Natural killer cell (primary cell): ENCODE measurements around the gene PEX7. TPM values are rescaled to one million over a fixed set of nuclear protein-coding genes. Genes with fewer than 3 reads are reported as not detected.
"Not testable (repeated sequence)": the region's sequence is repeated elsewhere in the genome, so short reads cannot be mapped to it uniquely, and the experiment has no call there.

Experiments
- ATAC-seq, 3 donors: fragments of 150-1000 bp in 2 of 3; fragments of 200-7000 bp in 1 of 3; cut with Tn5 transposase; 1 replicate in 1 of 3; 2 replicates in 2 of 3; pipeline ENCODE4 v1.10.0; 2021; ENCODE audit warnings: mild to moderate bottlenecking in 2 of 3, moderate library complexity in 2 of 3
- DNase-seq, 2 donors: peaks; one replicate each; pipeline versions ENCODE4 v3.0.0 to v3.0.0-alpha.2; 2013 to 2021; ENCODE audit warnings: mixed read lengths in 1 of 2
- H3K27ac ChIP-seq: one replicate; pipeline ENCODE4 v1.5.1; 2013; ENCODE audit warnings: mild to moderate bottlenecking, low read length
- H3K27me3 ChIP-seq: one replicate; pipeline ENCODE4 v1.6.1; 2013; ENCODE audit warnings: low read length; ENCODE audit not compliant: control insufficient read depth, insufficient read depth
- H3K36me3 ChIP-seq: one replicate; pipeline ENCODE4 v1.6.1; 2013; ENCODE audit warnings: low read length; ENCODE audit not compliant: control insufficient read depth, insufficient read depth
- H3K4me1 ChIP-seq: one replicate; pipeline ENCODE4 v1.6.1; 2013; ENCODE audit warnings: low read length; ENCODE audit not compliant: control insufficient read depth, insufficient read depth
- H3K4me3 ChIP-seq: one replicate; pipeline ENCODE4 v1.5.1; 2013; ENCODE audit warnings: low read length
- H3K9me3 ChIP-seq: one replicate; pipeline ENCODE4 v1.6.1; 2013; ENCODE audit warnings: low read length; ENCODE audit not compliant: control insufficient read depth, insufficient read depth
- H3K27ac Mint-ChIP-seq, 2 donors: one replicate each; pipeline ENCODE4 v1.8.0; 2022; ENCODE audit warnings: mild to moderate bottlenecking in 2 of 2, mixed read lengths in 2 of 2, moderate library complexity in 1 of 2
- H3K27me3 Mint-ChIP-seq, 2 donors: one replicate each; pipeline ENCODE4 v1.8.0; 2022; ENCODE audit warnings: low read depth in 2 of 2, mixed read lengths in 2 of 2
- H3K36me3 Mint-ChIP-seq: one replicate; pipeline ENCODE4 v1.8.0; 2022; ENCODE audit warnings: mixed read lengths
- H3K4me1 Mint-ChIP-seq, 2 donors: one replicate each; pipeline ENCODE4 v1.8.0; 2022; ENCODE audit warnings: mixed read lengths in 2 of 2
- H3K4me3 Mint-ChIP-seq: one replicate; pipeline ENCODE4 v1.8.0; 2022; ENCODE audit warnings: mild to moderate bottlenecking, moderate library complexity, mixed read lengths
- H3K9me3 Mint-ChIP-seq, 2 donors: one replicate each; pipeline ENCODE4 v1.8.0; 2022; ENCODE audit warnings: mixed read lengths in 2 of 2
- WGBS: methylation state at CpG from one replicate; pipeline ENCODE4 v1.1.7; 2013; ENCODE audit warnings: missing lambda C conversion rate; ENCODE audit not compliant: insufficient coverage; 5-methylcytosine and 5-hydroxymethylcytosine counted together
- intact Hi-C: fragments of 100-400 bp; cut with micrococcal nuclease; formaldehyde crosslinking; loops from one replicate; pipeline ENCODE4 v1.14.2; 2022
- total RNA-seq, 4 donors: library from RNA; stranded (reverse); fragments of 120-200 nt in 1 of 4; gene quantifications; one replicate each; pipeline versions ENCODE4 v1.2.3 to v1.2.4, GENCODE V29; 2013 to 2022
- TF ChIP-seq, protein P1 (sequence below): fragments of 200-600 bp; IDR thresholded peaks from one replicate; pipeline ENCODE4 v1.8.0; 2022; ENCODE audit warnings: antibody characterized with exemption

The PEX7 gene
- total RNA-seq, 3 donors from 2014 or later (not counting 1 experiment from before 2014, with no cell fraction given): 2.4 to 3.6 (median 2.5) TPM

DNA sequence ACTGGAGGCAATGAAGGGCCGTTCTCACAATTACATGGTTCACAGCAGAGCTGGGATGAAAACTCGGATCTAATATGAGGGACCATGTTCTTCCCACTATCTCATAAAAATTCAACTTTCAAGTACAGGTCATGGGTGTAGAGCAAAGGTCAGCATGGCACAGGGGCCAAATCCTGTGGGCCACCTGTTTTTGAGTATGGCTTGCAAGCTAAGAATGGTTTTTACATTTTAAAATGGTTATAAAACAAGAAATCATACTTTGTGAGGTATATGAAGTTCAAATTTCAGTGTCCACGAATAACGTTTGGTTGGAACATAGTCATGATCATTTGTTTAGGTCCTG is 34.7 kb upstream of the PEX7 start:
- no peak for ATAC-seq

DNA sequence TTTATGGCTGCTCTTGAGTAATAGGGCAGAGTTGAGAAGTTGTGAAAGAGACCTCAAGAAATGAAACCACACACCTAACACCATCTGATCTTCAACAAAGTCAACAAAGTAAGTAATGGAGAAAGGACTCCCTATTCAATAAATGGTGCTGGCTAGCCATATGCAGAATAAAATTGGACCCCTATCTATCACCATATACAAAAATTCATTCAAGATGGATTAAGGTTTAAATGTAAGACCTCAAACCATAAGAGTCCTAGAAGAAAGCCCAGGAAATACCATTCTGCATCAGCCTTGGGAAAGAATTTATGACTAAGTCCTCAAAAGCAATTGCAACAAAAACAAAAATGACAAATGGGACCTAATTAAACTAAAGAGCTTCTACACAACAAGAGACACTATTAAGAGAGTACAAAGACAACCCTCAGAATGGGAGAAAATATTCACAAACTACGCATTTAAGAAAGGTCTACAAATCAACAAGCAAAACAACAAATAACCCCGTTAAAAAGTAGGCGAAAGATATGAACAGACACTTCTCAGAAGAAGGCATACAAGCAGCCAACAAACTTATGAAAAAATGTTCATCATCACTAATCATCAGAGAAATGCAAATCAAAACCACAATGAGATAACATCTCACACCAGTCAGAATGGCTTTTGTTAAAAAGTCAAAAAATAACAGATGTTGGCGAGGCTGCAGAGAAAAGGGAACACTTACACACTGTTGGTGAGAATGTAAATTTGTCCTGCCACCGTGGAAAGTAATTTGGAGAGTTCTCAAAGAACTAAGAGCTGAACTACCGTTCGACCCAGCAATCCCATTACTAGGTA is 34.1 kb upstream of the PEX7 start:
- H3K4me1 Mint-ChIP-seq: peaks cover 76 to 78% of the 10 kb centered on the region in 2 donors
- Histone ChIP-seq H3K27me3 (no peaks in the 10 kb centered on the region), H3K9me3 (no peaks in the 10 kb centered on the region), H3K27ac (peak overlapping the region; percentile 84), H3K36me3 (no peaks in the 10 kb centered on the region), H3K4me1 (peaks cover 56% of the 10 kb centered on the region), H3K4me3 (no peak overlapping the region)
- H3K27me3 Mint-ChIP-seq: no peaks in the 10 kb centered on the region
- intact Hi-C loops: no loop called here
- peaks cover 2 to 8% of the 10 kb centered on the region in 2 donors for H3K9me3 Mint-ChIP-seq
- ATAC-seq (peak; percentile 25 to 35 (median 34)), DNase-seq (peak in 1 of 2 donors; percentile 56)
- peak overlapping the region; percentile 96 for H3K27ac Mint-ChIP-seq
- peak overlapping the region; percentile 86 for H3K4me3 Mint-ChIP-seq
- no peaks in the 10 kb centered on the region for H3K36me3 Mint-ChIP-seq
- TF ChIP-seq, protein P1, sequence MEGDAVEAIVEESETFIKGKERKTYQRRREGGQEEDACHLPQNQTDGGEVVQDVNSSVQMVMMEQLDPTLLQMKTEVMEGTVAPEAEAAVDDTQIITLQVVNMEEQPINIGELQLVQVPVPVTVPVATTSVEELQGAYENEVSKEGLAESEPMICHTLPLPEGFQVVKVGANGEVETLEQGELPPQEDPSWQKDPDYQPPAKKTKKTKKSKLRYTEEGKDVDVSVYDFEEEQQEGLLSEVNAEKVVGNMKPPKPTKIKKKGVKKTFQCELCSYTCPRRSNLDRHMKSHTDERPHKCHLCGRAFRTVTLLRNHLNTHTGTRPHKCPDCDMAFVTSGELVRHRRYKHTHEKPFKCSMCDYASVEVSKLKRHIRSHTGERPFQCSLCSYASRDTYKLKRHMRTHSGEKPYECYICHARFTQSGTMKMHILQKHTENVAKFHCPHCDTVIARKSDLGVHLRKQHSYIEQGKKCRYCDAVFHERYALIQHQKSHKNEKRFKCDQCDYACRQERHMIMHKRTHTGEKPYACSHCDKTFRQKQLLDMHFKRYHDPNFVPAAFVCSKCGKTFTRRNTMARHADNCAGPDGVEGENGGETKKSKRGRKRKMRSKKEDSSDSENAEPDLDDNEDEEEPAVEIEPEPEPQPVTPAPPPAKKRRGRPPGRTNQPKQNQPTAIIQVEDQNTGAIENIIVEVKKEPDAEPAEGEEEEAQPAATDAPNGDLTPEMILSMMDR: no peak
- 22% methylated on average over 5 of the region's 7 CpGs for WGBS

More for the DNA sequence above, 34.7 kb upstream of the PEX7 start:
- H3K9me3 Mint-ChIP-seq: peaks cover 2 to 8% of the 10 kb centered on the region in 2 donors
- H3K4me3 Mint-ChIP-seq: peak overlapping the region; percentile 86
- no peaks in the 10 kb centered on the region for H3K36me3 ChIP-seq
- WGBS: 31% methylated on average over 4 of the region's 4 CpGs
- H3K9me3 ChIP-seq: no peaks in the 10 kb centered on the region
- H3K4me1 Mint-ChIP-seq: peaks cover 75 to 76% of the 10 kb centered on the region in 2 donors
- DNase-seq: no peak
- H3K27ac ChIP-seq: peak overlapping the region; percentile 84
- TF ChIP-seq, protein P1: no peak
- H3K36me3 Mint-ChIP-seq: no peaks in the 10 kb centered on the region
- H3K27ac Mint-ChIP-seq: peak overlapping the region; percentile 96
- intact Hi-C loops: no loop called here
- H3K4me1 ChIP-seq: peaks cover 59% of the 10 kb centered on the region
- no peak overlapping the region for H3K4me3 ChIP-seq
- H3K27me3 ChIP-seq: no peaks in the 10 kb centered on the region
- no peaks in the 10 kb centered on the region for H3K27me3 Mint-ChIP-seq

DNA sequence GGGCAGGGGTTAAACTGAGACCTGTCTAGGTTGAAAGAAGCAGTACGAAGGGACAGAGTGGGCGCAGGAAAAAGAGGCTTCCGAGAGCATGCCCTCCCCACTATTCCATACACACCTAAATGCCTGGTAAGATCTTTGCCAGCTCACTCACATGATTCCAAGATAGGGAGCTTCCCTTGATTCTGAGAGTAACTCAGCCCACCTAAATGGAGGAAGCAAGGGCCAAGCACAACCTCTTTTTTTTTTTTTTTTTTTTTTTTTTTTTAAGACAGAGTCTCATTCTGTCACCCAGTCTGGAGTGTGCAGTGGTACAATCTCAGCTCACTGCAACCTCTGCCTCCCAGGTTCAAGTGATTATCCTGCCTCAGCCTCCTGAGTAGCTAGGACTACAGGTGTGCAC is 33.0 kb upstream of the PEX7 start:
- peak overlapping the region; percentile 59 for H3K4me3 Mint-ChIP-seq
- intact Hi-C loops, H3K27me3 ChIP-seq, H3K9me3 Mint-ChIP-seq, H3K36me3 ChIP-seq, H3K27me3 Mint-ChIP-seq, DNase-seq, H3K4me3 ChIP-seq, H3K36me3 Mint-ChIP-seq, H3K9me3 ChIP-seq, ATAC-seq: not testable (repeated sequence)
- Histone ChIP-seq H3K27ac (peak overlapping the region; percentile 84), H3K4me1 (peaks cover 51% of the 10 kb centered on the region)
- 100% methylated on average over 3 of the region's 3 CpGs for WGBS
- H3K27ac Mint-ChIP-seq: peak overlapping the region; percentile 96 to 99
- H3K4me1 Mint-ChIP-seq: peaks cover 67 to 70% of the 10 kb centered on the region in 2 donors

GRCh38 chr6:136790411-136791295 is 31.7 kb upstream of the PEX7 start:
- intact Hi-C loops: loop anchor here (2.0 kb wide), 1 partner anchor 30 kb away; no protein-coding TSS in a partner anchor

More at GRCh38 chr6:136790411-136791295, 31.7 kb upstream of the PEX7 start:
- no peaks in the 10 kb centered on the region for H3K27me3 Mint-ChIP-seq
- H3K4me3 Mint-ChIP-seq: peak overlapping the region; percentile 90
- no peak for DNase-seq
- peak overlapping the region; percentile 96 to 99 for H3K27ac Mint-ChIP-seq
- Histone ChIP-seq H3K27me3 (no peaks in the 10 kb centered on the region), H3K9me3 (no peaks in the 10 kb centered on the region), H3K36me3 (no peaks in the 10 kb centered on the region), H3K27ac (peak overlapping the region; percentile 84), H3K4me1 (peaks cover 41% of the 10 kb centered on the region), H3K4me3 (peak overlapping the region; percentile 85)
- H3K36me3 Mint-ChIP-seq: no peaks in the 10 kb centered on the region
- ATAC-seq: no peak
- H3K9me3 Mint-ChIP-seq: peaks cover 2 to 8% of the 10 kb centered on the region in 2 donors
- 0% methylated on average over 4 of the region's 7 CpGs for WGBS
- TF ChIP-seq, protein P1: no peak
- peaks cover 55 to 57% of the 10 kb centered on the region in 2 donors for H3K4me1 Mint-ChIP-seq
